ENCODE measurements around the gene GPR45. TPM values are rescaled to one million over a fixed set of nuclear protein-coding genes. Genes with fewer than 3 reads are reported as not detected.

The GPR45 gene
- total RNA-seq, 1 donor from 2014 or later, result 0.78 TPM

Other genes starting within 250 kb of the GPR45 start
- 15.1 TPM for gene MRPS9, start 203.7 kb upstream of the GPR45 start, total RNA-seq
- gene TGFBRAP1, start 88.0 kb downstream of the GPR45 start, total RNA-seq, result 25.0 TPM
- gene C2orf49, start 95.8 kb downstream of the GPR45 start, total RNA-seq, result 33.5 TPM
- 4.4 TPM for gene FHL2, start 157.3 kb downstream of the GPR45 start, total RNA-seq